ENCODE measurements around the gene SELP. TPM values are rescaled to one million over a fixed set of nuclear protein-coding genes. Genes with fewer than 3 reads are reported as not detected.

The SELP gene
- total RNA-seq, 1 donor from 2014 or later, result not detected

DNA sequence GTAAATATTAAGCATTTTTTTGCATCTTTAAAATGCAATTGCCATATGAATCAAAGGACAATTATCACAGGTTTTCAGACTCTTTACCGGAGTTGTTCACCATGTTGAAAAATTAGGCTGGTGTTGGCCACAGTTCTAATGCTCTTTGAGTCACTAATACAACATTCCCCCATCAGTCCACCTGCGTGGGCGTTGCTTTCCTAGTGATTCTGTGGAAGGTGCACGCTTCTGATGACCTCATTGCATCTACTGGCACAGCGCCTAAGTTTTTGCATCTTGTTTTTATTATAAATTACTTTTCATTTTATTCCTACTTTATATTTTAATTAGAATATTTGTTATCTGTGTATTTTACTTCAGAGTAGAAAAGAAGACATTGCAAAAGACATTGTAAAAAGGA, 39.0 kb downstream of the SELP start:
- no peaks in the 10 kb centered on the region for H3K36me3 ChIP-seq (ENCODE audit: control insufficient read depth, insufficient read depth, low read length)
- FAIRE-seq, result no peak
- TF ChIP-seq, protein P1, sequence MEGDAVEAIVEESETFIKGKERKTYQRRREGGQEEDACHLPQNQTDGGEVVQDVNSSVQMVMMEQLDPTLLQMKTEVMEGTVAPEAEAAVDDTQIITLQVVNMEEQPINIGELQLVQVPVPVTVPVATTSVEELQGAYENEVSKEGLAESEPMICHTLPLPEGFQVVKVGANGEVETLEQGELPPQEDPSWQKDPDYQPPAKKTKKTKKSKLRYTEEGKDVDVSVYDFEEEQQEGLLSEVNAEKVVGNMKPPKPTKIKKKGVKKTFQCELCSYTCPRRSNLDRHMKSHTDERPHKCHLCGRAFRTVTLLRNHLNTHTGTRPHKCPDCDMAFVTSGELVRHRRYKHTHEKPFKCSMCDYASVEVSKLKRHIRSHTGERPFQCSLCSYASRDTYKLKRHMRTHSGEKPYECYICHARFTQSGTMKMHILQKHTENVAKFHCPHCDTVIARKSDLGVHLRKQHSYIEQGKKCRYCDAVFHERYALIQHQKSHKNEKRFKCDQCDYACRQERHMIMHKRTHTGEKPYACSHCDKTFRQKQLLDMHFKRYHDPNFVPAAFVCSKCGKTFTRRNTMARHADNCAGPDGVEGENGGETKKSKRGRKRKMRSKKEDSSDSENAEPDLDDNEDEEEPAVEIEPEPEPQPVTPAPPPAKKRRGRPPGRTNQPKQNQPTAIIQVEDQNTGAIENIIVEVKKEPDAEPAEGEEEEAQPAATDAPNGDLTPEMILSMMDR (IDR thresholded peaks at IDR 0.05; ENCODE audit: insufficient read depth, low read length, severe bottlenecking), result no peak
- DNase-seq (ENCODE audit: low read depth), result peak; percentile 62
- no peak overlapping the region for H3K4me3 ChIP-seq (ENCODE audit: low read depth, low read length)
- no peaks in the 10 kb centered on the region for H3K27me3 ChIP-seq (ENCODE audit: control insufficient read depth, insufficient read depth, low read length)

DNA sequence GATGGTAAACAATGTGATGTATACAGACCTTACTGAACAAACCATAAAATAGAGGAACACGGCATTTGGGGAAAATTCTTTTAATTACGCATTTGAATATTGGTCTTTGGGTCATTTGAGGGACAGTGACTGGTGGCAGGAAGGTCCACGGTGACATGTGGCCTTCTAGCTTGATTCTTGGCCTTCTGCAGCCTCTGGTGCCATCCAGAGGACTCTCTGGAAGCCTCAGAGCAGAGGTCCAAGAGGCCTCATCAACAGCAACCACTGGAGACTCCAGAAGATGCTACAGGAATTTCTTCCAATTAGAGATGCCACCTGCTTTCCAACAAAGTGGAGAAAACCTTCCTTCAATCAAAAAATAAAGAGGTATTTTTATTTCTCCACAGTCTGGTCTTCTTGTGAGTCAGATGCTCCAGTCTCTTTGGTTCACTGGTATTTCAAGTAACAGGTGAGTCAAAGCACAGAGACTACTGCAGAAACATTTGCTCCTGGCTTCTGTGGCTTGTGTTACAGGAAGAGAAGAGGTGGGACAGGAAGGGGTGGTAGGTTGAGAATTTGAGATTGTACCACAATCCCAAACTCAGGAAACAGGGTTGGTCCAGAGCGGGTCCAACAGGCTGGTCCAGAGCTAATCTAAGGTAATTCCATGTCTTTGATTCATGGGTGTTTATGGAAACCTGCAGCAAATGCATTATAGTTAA, 41.0 kb downstream of the SELP start:
- no peaks in the 10 kb centered on the region for H3K36me3 ChIP-seq (ENCODE audit: control insufficient read depth, insufficient read depth, low read length)
- FAIRE-seq, result no peak
- DNase-seq (ENCODE audit: low read depth), result peak; percentile 75
- TF ChIP-seq, protein P1 (IDR thresholded peaks at IDR 0.05; ENCODE audit: insufficient read depth, low read length, severe bottlenecking), result no peak
- H3K27me3 ChIP-seq (ENCODE audit: control insufficient read depth, insufficient read depth, low read length), result no peaks in the 10 kb centered on the region
- no peak overlapping the region for H3K4me3 ChIP-seq (ENCODE audit: low read depth, low read length)

DNA sequence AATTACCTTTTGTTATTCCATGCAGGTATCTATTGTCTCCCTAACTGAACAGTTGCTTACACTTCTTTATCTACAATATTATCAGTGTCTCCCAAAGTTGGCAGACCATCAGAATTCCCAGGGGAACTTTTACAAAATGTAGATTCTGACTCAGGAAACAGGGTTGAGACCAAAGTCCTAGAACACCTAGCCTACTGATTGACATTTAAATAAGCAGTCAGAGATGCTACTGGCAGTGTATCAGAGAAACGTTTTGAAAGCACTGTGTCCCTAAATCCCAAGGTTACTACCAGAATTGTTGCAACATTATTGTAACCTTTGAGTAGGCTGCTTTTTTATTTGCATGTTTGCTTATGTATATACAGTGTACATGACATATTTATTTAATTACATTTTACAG, 41.8 kb downstream of the SELP start:
- FAIRE-seq (no peak), DNase-seq (ENCODE audit: low read depth) (no peak)

DNA sequence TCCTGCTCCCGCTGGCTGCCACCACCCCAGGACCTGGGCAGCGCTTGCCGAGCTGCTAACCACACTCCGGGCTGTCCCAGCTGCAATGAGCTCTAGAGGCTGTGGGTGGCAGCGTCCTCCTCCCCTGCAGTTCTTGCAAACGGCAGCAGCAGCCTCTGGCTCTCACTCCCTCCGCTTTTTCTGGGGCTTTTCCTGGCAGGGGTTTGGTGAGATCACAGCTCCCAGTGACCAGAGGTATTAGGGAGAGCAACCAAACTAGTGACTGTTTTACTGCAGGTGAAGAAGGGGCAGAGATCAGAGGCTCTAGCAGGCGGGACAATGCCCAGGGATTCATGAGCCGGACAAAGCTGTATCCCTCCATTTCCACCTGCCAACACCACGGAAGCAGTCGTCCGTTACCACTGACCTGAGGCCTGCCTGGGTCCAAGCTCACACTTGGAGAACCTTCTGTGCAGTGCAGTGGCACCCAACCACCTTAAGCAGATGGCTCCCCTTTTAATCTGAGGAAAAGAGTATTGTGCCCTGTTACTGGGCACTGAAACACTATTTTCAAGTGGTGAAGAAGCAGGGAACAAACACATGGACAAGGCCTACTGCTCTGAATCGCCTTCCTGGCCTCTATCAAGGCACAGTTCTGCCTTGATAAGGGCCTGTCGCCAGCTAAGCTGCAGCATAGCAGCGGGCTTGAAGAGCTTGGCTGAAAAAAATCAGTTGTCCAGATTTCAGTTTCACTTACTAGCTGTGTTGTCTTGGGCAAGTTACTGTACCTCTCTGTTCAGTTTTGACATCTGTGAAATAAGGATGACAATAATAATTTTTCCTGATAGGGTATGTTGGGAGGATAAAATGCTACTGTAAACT, 43.3 kb downstream of the SELP start, which contains the start of gene F5:
Gene F5 (minus strand): TSS at position 87 of the 861 bp plus-strand sequence. CDS start 95 bp downstream, outside the sequence.
- FAIRE-seq (no peak), DNase-seq (ENCODE audit: low read depth) (peak; percentile 52)
- Histone ChIP-seq H3K36me3 (ENCODE audit: control insufficient read depth, insufficient read depth, low read length) (no peaks in the 10 kb centered on the region), H3K4me3 (ENCODE audit: low read depth, low read length) (no peak within 1 kb of the TSS), H3K27me3 (ENCODE audit: control insufficient read depth, insufficient read depth, low read length) (no peaks in the 10 kb centered on the region)
- TF ChIP-seq, protein P1 (IDR thresholded peaks at IDR 0.05; ENCODE audit: insufficient read depth, low read length, severe bottlenecking), result peak; percentile 76

More for the DNA sequence above, 41.8 kb downstream of the SELP start:
- Histone ChIP-seq H3K36me3 (ENCODE audit: control insufficient read depth, insufficient read depth, low read length) (no peaks in the 10 kb centered on the region), H3K4me3 (ENCODE audit: low read depth, low read length) (no peak overlapping the region), H3K27me3 (ENCODE audit: control insufficient read depth, insufficient read depth, low read length) (no peaks in the 10 kb centered on the region)
- TF ChIP-seq, protein P1 (IDR thresholded peaks at IDR 0.05; ENCODE audit: insufficient read depth, low read length, severe bottlenecking), result no peak

DNA sequence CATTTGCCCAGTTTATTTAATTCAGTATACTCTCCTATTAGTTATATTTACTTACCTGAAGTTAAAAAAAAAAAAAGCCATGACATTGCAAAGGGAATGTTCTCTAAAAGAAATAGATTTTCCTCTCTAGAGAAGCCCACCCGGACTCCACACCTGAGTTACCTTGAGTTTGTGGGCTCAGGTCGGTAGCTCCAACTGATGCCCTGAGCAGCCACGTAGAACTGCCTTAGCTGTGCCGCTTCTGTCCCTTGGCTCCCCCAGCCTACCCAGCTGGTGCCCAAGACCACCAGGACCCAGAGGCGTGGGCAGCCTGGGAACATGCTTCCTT, 43.9 kb downstream of the SELP start:
- DNase-seq (ENCODE audit: low read depth), result no peak
- no peak for FAIRE-seq

More for the DNA sequence above, 43.9 kb downstream of the SELP start:
- no peaks in the 10 kb centered on the region for H3K27me3 ChIP-seq (ENCODE audit: control insufficient read depth, insufficient read depth, low read length)
- TF ChIP-seq, protein P1 (IDR thresholded peaks at IDR 0.05; ENCODE audit: insufficient read depth, low read length, severe bottlenecking), result no peak
- H3K4me3 ChIP-seq (ENCODE audit: low read depth, low read length), result no peak overlapping the region
- H3K36me3 ChIP-seq (ENCODE audit: control insufficient read depth, insufficient read depth, low read length), result no peaks in the 10 kb centered on the region

Measured in bronchial epithelial cell (primary cell).